ENCODE measurements around the gene CPB2.

Gene CPB2

GRCh38 chr13:46104868-46105267 lies at the start of gene CPB2:
CPB2 (minus strand) TSS chr13:46105033; CDS start chr13:46105009, 24 bp downstream.
- no peak for DNase-seq

GRCh38 chr13:46154136-46154801 lies 49.4 kb upstream of the CPB2 start:
- DNase-seq, result no peak

DNA sequence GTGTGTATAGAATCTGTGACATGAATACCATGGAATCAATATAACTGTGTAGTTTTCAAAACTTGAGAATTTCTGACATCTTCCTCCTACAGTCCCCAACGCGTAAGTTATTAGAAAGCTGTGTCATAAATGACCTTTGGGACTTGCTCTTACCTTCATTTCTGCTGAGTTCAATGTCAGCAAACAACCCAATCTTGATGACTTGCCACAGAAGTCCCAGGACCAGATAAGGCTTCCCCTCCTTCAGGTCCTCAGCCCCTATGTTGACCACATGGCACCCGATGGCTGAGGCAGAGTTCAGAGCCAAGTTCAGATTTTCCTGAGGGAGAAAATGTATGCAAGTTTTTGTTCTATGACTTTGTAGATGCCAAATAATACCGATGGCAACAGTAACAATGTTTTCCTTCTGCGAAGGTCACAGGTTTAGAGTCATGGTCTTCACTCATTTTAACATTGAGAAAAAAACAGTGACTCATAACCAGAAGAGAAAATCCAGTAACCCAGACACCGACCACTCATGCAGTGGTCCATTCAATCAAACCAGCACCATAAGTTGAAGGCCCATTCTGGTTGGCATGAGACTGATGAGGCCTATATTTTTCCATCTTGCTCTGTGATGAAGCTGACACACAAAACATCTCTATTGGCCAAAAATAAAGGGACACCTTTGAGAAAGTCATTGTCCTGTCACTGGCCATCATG lies 47.9 kb upstream of the CPB2 start:
- DNase-seq, result no peak

- DNase-seq, result no peak
Measured at GRCh38 chr13:46150134-46150693, 45.4 kb upstream of the CPB2 start.

- no peak for DNase-seq
Measured at GRCh38 chr13:46149272-46150133, 44.7 kb upstream of the CPB2 start.

DNA sequence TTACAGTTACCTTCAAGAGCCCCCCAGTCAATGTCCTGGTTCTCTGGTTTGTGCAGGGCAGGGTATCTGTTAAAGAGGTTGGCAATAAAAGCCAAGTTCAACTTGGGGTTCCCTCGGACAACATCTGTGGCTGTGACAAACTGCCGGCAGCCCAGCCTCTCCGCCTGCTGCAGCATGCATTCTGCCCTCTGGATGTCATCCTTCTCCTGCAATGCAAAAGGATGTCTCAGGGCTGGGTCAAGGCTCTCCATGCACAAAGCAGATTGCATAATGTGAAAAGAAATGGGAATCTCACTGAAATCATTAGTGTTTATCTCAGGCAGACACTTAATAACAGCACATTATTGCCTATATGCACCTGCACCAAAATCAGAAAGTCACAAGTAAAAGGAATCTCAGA lies 42.1 kb upstream of the CPB2 start:
- DNase-seq, result no peak

DNA sequence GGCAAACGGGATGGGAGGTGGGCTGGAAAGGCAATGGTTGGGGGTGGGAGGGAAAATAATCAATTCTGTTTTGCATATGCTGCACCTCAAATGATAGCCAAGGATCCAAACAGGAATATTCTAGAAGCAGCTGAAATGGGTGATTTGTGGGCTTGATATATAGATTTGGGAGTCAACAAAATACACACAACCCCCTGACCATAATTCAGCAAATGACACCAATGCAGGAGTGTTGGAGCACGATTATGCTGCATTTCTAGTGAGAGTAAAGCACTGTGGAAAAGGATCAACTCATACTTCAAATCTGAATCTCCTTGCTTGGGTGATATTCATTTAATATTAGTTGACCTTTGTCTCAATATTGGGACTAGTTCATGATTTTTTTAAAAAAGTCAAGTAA lies 41.1 kb upstream of the CPB2 start:
- no peak for DNase-seq

DNA sequence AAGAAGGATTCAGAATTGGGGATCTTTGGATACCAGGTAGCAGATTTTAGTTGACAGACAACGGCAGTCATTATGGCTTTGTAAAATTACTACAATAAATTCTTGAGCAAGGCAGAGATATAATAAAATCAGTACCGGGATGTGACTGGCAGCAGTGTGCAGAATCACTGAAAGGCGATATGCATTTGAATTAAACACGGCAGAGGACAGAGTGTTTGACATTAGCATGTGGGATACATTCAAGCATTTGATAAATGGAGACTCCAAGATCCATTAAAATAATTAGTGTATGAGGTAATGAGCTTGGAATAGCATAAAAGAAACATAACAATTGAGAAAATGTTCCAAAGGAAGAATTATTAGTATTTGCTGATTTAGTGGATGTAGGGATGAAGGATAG lies 40.3 kb upstream of the CPB2 start:
- no peak for DNase-seq

DNA sequence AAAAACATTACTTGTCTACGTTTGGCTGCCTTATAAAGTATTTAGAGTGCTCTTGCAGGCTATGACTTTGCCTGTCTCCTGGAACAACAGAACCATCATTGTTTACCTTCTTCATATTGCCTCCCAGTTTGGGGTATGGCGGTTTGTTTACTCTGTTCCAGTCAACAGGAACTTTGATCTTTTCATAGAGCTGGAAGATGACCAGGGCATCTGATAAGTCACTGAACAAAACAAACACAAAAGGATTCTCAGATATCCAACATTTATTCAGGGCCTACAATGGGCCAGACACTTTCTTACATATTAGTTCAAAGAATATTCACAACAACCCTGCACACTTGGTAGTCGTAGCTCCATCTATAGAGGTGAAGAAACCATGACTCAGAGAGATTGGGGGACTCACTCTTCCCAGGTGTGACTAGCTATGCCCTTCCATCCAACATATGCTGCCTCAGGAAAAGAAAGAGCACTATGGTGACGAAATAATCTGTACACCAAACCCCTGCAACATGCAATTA lies 38.4 kb upstream of the CPB2 start:
- no peak for DNase-seq

GRCh38 chr13:46142776-46143175 lies 37.9 kb upstream of the CPB2 start:
- no peak for DNase-seq

DNA sequence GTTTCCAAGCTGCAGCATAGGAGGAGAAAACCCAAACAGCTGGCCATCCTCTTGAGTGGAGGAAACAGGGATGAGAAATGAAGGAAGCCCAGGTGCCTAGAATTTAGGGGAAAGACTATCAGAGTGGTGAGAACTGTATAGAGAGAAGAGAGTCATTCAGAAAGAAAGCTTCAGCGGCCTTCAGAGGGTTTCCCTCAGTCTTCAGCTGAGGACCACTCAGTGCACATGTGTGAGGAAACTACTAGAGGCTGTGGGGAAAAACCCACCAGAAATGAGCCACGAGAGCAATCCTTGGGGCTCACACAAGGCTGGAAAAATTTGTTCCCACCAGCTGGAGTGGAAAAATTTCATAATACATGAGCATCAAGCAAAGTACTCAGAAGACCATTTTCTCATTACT lies 35.2 kb upstream of the CPB2 start:
- DNase-seq, result no peak

DNA sequence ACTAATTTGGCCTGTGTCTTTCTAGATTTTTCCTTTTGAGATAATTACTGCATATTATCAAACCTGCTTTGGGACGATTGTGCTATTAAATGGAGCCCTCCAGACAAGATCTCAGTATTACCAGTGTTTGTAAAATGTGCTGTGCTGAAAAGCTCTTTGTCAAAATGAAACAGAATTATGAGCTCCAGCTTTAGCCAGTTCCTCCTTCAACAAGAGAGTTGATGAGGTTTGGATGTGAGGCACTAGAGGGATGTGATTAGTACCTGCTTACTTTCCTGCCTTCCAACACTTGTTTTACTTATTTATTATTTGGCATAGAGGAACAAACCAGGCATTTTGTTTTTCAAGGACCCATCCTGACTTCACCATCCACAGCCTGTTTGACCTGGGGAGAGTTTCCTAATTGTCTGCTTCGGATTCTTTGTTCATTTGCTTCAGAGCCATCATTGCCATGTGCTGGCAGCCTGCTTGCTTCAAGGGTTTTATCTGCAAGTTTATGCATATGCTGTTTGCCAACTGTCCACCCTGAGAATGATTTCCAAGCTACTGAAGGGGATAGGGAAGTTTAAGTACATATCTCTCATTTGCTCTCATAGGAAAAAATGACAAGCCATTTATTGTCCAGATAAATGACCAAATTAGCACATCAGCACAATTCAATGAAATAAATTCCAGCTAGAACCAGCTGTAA lies 32.9 kb upstream of the CPB2 start:
- DNase-seq, result no peak

GRCh38 chr13:46136688-46137087 lies 31.9 kb upstream of the CPB2 start:
- no peak for DNase-seq

GRCh38 chr13:46134961-46135522 lies 30.2 kb upstream of the CPB2 start:
- DNase-seq, result no peak

DNA sequence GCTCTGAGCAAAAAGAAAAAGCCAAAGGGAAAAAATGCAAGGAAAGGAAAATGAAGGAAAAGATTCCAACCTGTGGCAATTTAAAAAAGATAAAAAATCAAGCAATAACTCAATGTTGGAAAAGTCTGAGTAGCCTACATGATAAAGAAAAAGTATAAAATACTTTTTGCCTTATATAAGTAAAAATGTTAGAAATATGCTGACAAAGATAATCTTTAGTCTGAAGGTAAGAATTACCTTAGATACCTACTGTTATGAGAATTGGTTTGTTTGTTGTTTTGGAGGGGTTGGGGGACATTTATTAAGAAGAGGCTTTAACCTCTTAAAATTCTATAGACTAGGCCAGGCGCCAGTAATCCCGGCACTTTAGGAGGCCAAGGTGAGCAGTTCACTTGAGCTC lies 29.7 kb upstream of the CPB2 start:
- DNase-seq, result no peak

DNA sequence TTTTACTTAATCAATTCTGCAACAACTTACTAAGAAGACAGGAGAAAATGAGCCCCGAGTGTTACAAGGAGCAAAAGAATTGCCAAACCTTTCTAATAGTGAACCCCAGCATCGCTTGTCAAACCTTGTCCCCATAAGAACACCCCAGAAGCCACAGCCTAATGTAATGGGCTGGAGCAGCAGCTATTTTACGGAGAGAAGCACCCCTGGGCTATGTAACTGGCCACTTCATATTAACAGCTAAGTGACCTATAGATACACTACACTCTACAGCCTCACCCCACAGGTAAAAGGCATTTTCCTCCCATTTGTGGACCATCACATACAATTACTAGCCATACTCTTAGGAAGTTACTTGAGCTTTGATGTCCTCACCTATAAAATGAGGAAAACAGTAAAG lies 27.3 kb upstream of the CPB2 start:
- no peak for DNase-seq

DNA sequence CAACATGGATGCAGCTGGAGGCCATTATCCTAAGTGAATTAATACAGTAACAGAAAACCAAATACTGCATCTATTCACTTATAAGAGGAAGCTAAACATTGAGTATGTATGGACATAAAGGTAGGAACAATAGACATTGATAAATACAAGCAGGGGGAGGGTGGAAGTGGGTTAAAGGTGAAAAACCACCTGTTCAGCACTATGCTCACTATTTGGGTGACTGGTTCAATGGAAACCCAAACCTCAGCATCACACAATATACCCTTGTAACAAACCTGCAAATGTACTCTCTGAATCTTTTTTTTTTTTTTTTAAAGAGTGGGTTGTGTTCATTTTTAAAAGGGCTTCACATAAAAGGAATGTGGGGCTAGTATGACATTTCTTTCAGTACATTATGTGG lies 26.9 kb upstream of the CPB2 start:
- DNase-seq, result no peak

GRCh38 chr13:46129955-46130618 lies 25.3 kb upstream of the CPB2 start:
- DNase-seq, result no peak

DNA sequence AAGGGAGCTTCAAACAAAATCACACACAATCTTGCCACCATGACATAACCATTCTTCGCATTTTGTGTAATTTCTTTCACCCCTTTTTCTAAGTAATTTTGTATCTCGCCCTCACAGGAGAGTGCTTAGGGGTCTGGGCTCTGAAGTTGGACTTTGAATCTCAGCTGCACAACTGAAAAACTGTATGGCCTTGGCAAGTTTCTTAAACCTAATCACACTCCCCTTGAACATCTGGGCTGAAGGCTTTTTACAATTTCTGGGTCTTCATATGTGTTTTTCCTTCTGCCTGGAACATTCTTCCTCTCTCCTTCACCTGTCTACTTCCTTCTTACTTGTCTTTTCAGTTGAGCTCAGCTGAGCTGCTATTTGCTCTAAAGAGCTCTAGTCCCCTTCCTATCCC lies 24.3 kb upstream of the CPB2 start:
- DNase-seq, result no peak

DNA sequence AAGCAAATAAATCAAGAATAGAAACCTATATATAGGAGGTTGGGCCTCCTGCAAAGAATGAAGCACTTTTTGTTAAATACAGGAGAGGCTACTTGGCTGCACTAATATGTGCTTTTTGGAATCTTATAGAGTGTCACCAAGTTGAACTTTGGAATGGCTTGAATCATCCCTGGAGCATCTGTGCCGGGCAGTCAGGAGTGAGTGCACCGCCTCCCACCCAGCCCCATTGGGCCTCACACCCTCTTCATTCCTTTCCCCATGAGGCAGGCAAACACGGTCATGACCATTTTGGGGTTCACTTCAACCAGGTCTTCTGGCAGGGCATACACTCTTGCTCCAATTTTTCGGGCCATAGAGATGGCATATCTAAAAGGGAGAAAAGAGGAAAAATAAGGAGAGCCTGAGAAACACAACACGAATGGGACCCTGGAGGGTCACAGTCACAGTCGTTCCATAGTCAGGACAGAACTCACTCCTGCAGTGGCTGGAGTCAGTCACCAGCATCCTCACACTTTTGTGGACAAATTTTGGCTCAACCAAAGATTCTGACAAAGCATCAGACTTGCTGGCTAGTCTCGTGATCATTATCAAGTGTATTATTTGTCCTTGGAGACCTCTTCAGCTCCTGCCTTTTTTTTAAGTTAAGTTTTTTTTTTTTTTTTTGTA lies 22.7 kb upstream of the CPB2 start:
- no peak for DNase-seq
